K562 (cell line): ENCODE data around the gene IDNK. TPM values are rescaled to one million over a fixed set of nuclear protein-coding genes. Genes with fewer than 3 reads are reported as not detected.

Experiments
- ARID4B ChIP-seq: sonication (generic); formaldehyde crosslinking; IDR thresholded peaks from 2 replicates; pipeline ENCODE4 v1.8.0; 2022; ENCODE audit warnings: mild to moderate bottlenecking, missing genetic modification reagents
- ERF ChIP-seq: fragments of 450-650 bp; formaldehyde crosslinking; IDR thresholded peaks from 2 replicates; pipeline ENCODE4 v1.4.0; 2020; ENCODE audit warnings: mild to moderate bottlenecking, mixed read lengths
- FOXJ2 ChIP-seq: fragments of 200-800 bp; sonication (Bioruptor generic); IDR thresholded peaks from 2 replicates; pipeline ENCODE4 v1.6.1; 2016; ENCODE audit warnings: missing genetic modification characterization, missing compliant biosample characterization
- GABPB2 ChIP-seq: fragments of 250-450 bp; sonication (Bioruptor Pico); conservative IDR thresholded peaks from 2 replicates; pipeline ENCODE4 v1.5.1; 2021; ENCODE audit warnings: mild to moderate bottlenecking
- GATAD2A ChIP-seq: fragments of 450-650 bp; IDR thresholded peaks from 2 replicates; pipeline ENCODE4 v1.6.1; 2017
- MAX ChIP-seq: sonication (generic); formaldehyde crosslinking; IDR thresholded peaks from 2 replicates; pipeline ENCODE4 v1.9.0; 2022; ENCODE audit warnings: mild to moderate bottlenecking, missing genetic modification reagents
- MYBL2 ChIP-seq, 2 experiments: fragments of 450-650 bp in 1 of 2; sonication (generic) in 1 of 2; formaldehyde crosslinking in 1 of 2; IDR thresholded peaks; 2 replicates each; pipeline versions ENCODE4 v1.6.1 to v1.8.1; 2017 to 2022; ENCODE audit warnings: borderline replicate concordance in 1 of 2, inconsistent platforms in 1 of 2, low read depth in 1 of 2, mild to moderate bottlenecking in 1 of 2, missing genetic modification reagents in 1 of 2, moderate library complexity in 1 of 2
- NELFE ChIP-seq: IDR thresholded peaks from 2 replicates; pipeline ENCODE4 v1.6.1; 2011; ENCODE audit warnings: mild to moderate bottlenecking; ENCODE audit not compliant: insufficient read depth, insufficient read length
- PCBP1 ChIP-seq: fragments of 200-400 bp; formaldehyde crosslinking; IDR thresholded peaks from 2 replicates; pipeline ENCODE4 v1.6.1; 2018; ENCODE audit warnings: mild to moderate bottlenecking, low read depth, low read length; ENCODE audit not compliant: poor library complexity, severe bottlenecking
- RAD21 ChIP-seq, 2 experiments: fragments of 250-450 bp in 1 of 2; fragments of 450-650 bp in 1 of 2; sonication (Bioruptor Pico) in 1 of 2; formaldehyde crosslinking in 1 of 2; IDR thresholded peaks in 1 of 2; conservative IDR thresholded peaks in 1 of 2; 2 replicates each; pipeline versions ENCODE4 v1.4.0 to v1.8.0; 2020 to 2022; ENCODE audit warnings: mild to moderate bottlenecking in 2 of 2, moderate library complexity in 1 of 2
- ZFX ChIP-seq: sonication (generic); formaldehyde crosslinking; IDR thresholded peaks from 2 replicates; pipeline ENCODE4 v1.8.0; 2022; ENCODE audit warnings: mild to moderate bottlenecking, missing genetic modification reagents, moderate library complexity
- ZNF174 ChIP-seq: fragments of 250-450 bp; sonication (Bioruptor Pico); IDR thresholded peaks from 2 replicates; pipeline ENCODE4 v1.4.0; 2020; ENCODE audit warnings: mild to moderate bottlenecking
- polyA plus RNA-seq, 8 experiments: library from polyadenylated mRNA; depleted of rRNA in 4 of 8; stranded (reverse) in 5 of 8; unstranded in 3 of 8; fragments of >200 nt; fragmentation: Nextera tagmentation in 2 of 8; fragmentation: Illumina TruSeq in 1 of 8; extraction: Ambion mirVana in 2 of 8; extraction: Trizol in 1 of 8; gene quantifications; 2 replicates each; pipeline versions ENCODE4 v1.2.1 to v1.2.3, GENCODE V29; 2011 to 2014; ENCODE audit warnings: inconsistent platforms in 1 of 8, missing spikeins in 1 of 8
- total RNA-seq, 7 experiments: library from RNA; depleted of rRNA in 6 of 7; stranded (reverse); fragments of >200 nt in 6 of 7; fragmentation: Illumina TruSeq in 2 of 7; extraction: Trizol in 2 of 7; gene quantifications; 2 replicates each; pipeline versions ENCODE4 v1.2.1 to v1.2.3, GENCODE V29; 2011 to 2021; ENCODE audit warnings: low replicate concordance in 1 of 7
- TF ChIP-seq, protein P1 (sequence below): fragments of 450-650 bp; formaldehyde crosslinking; IDR thresholded peaks from 2 replicates; pipeline ENCODE4 v1.4.0; 2022; ENCODE audit warnings: missing genetic modification characterization
- TF ChIP-seq, protein P2 (sequence below): sonication (generic); formaldehyde crosslinking; IDR thresholded peaks from 2 replicates; pipeline ENCODE4 v1.8.0; 2023; ENCODE audit warnings: mild to moderate bottlenecking, missing genetic modification reagents
- TF ChIP-seq, protein P3 (sequence below): sonication (generic); formaldehyde crosslinking; IDR thresholded peaks from 2 replicates; pipeline ENCODE4 v1.8.0; 2022; ENCODE audit warnings: mild to moderate bottlenecking, low read depth, missing genetic modification reagents
- TF ChIP-seq, protein P4 (sequence below): fragments of 250-450 bp; sonication (Bioruptor Pico); IDR thresholded peaks from 2 replicates; pipeline ENCODE4 v1.8.0; 2021; ENCODE audit warnings: moderate library complexity, mild to moderate bottlenecking, inconsistent platforms

The IDNK gene
- total and polyA plus RNA-seq, 9 of the 15 experiments (the other 6 are each of a cell fraction or from before 2014, with no cell fraction given): 0.41 to 1.1 (median 0.55) TPM

GRCh38 chr9:83622939-83623678 is at the start of gene IDNK (continued):
- TF ChIP-seq GATAD2A (no peak), RAD21 (CRISPR knock-in tag; conservative IDR thresholded peaks at IDR 0.05 in 1 of 2, IDR thresholded peaks at IDR 0.05 in 1 of 2) (no peak), MYBL2 (IDR thresholded peaks at IDR 0.05; ENCODE audit: low read depth) (no peak), MYBL2 (CRISPR knock-in tag; IDR thresholded peaks at IDR 0.05; ENCODE audit: borderline replicate concordance) (no peak), ARID4B (CRISPR knock-in tag) (no peak), MAX (peak; percentile 27; the same call in 1 of the 2 replicates), ZFX (CRISPR knock-in tag) (peak; percentile 92), FOXJ2 (no peak), PCBP1 (peak; percentile 94), ZNF174 (CRISPR knock-in tag) (no peak), GABPB2 (CRISPR knock-in tag) (no peak), ERF (CRISPR knock-in tag) (no peak), NELFE (no peak)
- TF ChIP-seq, protein P1, sequence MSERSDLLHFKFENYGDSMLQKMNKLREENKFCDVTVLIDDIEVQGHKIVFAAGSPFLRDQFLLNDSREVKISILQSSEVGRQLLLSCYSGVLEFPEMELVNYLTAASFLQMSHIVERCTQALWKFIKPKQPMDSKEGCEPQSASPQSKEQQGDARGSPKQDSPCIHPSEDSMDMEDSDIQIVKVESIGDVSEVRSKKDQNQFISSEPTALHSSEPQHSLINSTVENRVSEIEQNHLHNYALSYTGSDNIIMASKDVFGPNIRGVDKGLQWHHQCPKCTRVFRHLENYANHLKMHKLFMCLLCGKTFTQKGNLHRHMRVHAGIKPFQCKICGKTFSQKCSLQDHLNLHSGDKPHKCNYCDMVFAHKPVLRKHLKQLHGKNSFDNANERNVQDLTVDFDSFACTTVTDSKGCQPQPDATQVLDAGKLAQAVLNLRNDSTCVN (CRISPR knock-in tag): no peak
- TF ChIP-seq, protein P2, sequence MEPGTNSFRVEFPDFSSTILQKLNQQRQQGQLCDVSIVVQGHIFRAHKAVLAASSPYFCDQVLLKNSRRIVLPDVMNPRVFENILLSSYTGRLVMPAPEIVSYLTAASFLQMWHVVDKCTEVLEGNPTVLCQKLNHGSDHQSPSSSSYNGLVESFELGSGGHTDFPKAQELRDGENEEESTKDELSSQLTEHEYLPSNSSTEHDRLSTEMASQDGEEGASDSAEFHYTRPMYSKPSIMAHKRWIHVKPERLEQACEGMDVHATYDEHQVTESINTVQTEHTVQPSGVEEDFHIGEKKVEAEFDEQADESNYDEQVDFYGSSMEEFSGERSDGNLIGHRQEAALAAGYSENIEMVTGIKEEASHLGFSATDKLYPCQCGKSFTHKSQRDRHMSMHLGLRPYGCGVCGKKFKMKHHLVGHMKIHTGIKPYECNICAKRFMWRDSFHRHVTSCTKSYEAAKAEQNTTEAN: no peak
- TF ChIP-seq, protein P3, sequence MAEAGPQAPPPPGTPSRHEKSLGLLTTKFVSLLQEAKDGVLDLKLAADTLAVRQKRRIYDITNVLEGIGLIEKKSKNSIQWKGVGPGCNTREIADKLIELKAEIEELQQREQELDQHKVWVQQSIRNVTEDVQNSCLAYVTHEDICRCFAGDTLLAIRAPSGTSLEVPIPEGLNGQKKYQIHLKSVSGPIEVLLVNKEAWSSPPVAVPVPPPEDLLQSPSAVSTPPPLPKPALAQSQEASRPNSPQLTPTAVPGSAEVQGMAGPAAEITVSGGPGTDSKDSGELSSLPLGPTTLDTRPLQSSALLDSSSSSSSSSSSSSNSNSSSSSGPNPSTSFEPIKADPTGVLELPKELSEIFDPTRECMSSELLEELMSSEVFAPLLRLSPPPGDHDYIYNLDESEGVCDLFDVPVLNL: no peak
- TF ChIP-seq, protein P4, sequence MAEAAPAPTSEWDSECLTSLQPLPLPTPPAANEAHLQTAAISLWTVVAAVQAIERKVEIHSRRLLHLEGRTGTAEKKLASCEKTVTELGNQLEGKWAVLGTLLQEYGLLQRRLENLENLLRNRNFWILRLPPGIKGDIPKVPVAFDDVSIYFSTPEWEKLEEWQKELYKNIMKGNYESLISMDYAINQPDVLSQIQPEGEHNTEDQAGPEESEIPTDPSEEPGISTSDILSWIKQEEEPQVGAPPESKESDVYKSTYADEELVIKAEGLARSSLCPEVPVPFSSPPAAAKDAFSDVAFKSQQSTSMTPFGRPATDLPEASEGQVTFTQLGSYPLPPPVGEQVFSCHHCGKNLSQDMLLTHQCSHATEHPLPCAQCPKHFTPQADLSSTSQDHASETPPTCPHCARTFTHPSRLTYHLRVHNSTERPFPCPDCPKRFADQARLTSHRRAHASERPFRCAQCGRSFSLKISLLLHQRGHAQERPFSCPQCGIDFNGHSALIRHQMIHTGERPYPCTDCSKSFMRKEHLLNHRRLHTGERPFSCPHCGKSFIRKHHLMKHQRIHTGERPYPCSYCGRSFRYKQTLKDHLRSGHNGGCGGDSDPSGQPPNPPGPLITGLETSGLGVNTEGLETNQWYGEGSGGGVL (CRISPR knock-in tag): no peak
